K562 (cell line): ENCODE measurements around the gene NUP43. TPM values are rescaled to one million over a fixed set of nuclear protein-coding genes. Genes with fewer than 3 reads are reported as not detected.

Experiments
- ATF3 ChIP-seq, 2 experiments: fragments of 450-650 bp in 1 of 2; sonication (generic) in 1 of 2; formaldehyde crosslinking in 1 of 2; IDR thresholded peaks in 1 of 2; conservative IDR thresholded peaks in 1 of 2; 2 replicates each; pipeline versions ENCODE4 v1.6.1 to v1.8.1; 2016 to 2023; ENCODE audit warnings: mild to moderate bottlenecking in 2 of 2, moderate library complexity in 2 of 2, inconsistent platforms in 1 of 2, missing genetic modification reagents in 1 of 2
- BDP1 ChIP-seq: IDR thresholded peaks from 3 replicates; pipeline ENCODE4 v1.6.1; 2011; ENCODE audit not compliant: insufficient read length, insufficient read depth
- CLOCK ChIP-seq: fragments of 250-450 bp; sonication (Bioruptor Pico); IDR thresholded peaks from 2 replicates; pipeline ENCODE4 v1.4.0; 2020; ENCODE audit warnings: mild to moderate bottlenecking, moderate library complexity, borderline replicate concordance
- E2F4 ChIP-seq: sonication (generic); formaldehyde crosslinking; IDR thresholded peaks from 2 replicates; pipeline ENCODE4 v1.8.0; 2022; ENCODE audit warnings: mild to moderate bottlenecking, low read depth, missing genetic modification reagents
- ELF4 ChIP-seq: fragments of 450-650 bp; formaldehyde crosslinking; IDR thresholded peaks from 2 replicates; pipeline ENCODE4 v1.4.0; 2022; ENCODE audit warnings: missing genetic modification characterization
- FOXK2 ChIP-seq, 2 experiments: fragments of 450-650 bp; IDR thresholded peaks in 1 of 2; conservative IDR thresholded peaks in 1 of 2; 2 replicates each; pipeline ENCODE4 v1.6.1; 2016; ENCODE audit warnings: low read depth in 2 of 2, mild to moderate bottlenecking in 1 of 2
- GATAD2B ChIP-seq: fragments of 450-650 bp; IDR thresholded peaks from 2 replicates; pipeline ENCODE4 v1.6.1; 2017; ENCODE audit warnings: mild to moderate bottlenecking, borderline replicate concordance
- NFATC3 ChIP-seq: fragments of 450-650 bp; IDR thresholded peaks from 2 replicates; pipeline ENCODE4 v1.6.1; 2017; ENCODE audit warnings: mild to moderate bottlenecking
- SPI1 ChIP-seq: IDR thresholded peaks from 2 replicates; pipeline ENCODE4 v1.6.1; 2011; ENCODE audit warnings: low read depth, low read length, control low read depth, borderline replicate concordance
- STAT5A ChIP-seq: IDR thresholded peaks from 2 replicates; pipeline ENCODE4 v1.6.1; 2012; ENCODE audit warnings: low read length, inconsistent platforms, borderline replicate concordance
- ZNF311 ChIP-seq: fragments of 250-450 bp; sonication (Bioruptor Pico); IDR thresholded peaks from 2 replicates; pipeline ENCODE4 v1.4.0; 2020; ENCODE audit warnings: mild to moderate bottlenecking, moderate library complexity
- ZSCAN32 ChIP-seq: fragments of 450-650 bp; formaldehyde crosslinking; IDR thresholded peaks from 2 replicates; pipeline ENCODE4 v1.4.0; 2020; ENCODE audit warnings: mild to moderate bottlenecking, moderate library complexity
- polyA plus RNA-seq, 8 experiments: library from polyadenylated mRNA; depleted of rRNA in 4 of 8; stranded (reverse) in 5 of 8; unstranded in 3 of 8; fragments of >200 nt; fragmentation: Nextera tagmentation in 2 of 8; fragmentation: Illumina TruSeq in 1 of 8; extraction: Ambion mirVana in 2 of 8; extraction: Trizol in 1 of 8; gene quantifications; 2 replicates each; pipeline versions ENCODE4 v1.2.1 to v1.2.3, GENCODE V29; 2011 to 2014; ENCODE audit warnings: inconsistent platforms in 1 of 8, missing spikeins in 1 of 8
- total RNA-seq, 7 experiments: library from RNA; depleted of rRNA in 6 of 7; stranded (reverse); fragments of >200 nt in 6 of 7; fragmentation: Illumina TruSeq in 2 of 7; extraction: Trizol in 2 of 7; gene quantifications; 2 replicates each; pipeline versions ENCODE4 v1.2.1 to v1.2.3, GENCODE V29; 2011 to 2021; ENCODE audit warnings: low replicate concordance in 1 of 7
- TF ChIP-seq, protein P1 (sequence below): fragments of 250-450 bp; sonication (Bioruptor Pico); IDR thresholded peaks from 2 replicates; pipeline ENCODE4 v1.8.0; 2022; ENCODE audit warnings: inconsistent platforms
- TF ChIP-seq, protein P2 (sequence below): fragments of 450-650 bp; IDR thresholded peaks from 2 replicates; pipeline ENCODE4 v1.6.1; 2016; ENCODE audit warnings: mild to moderate bottlenecking
- TF ChIP-seq, protein P3 (sequence below): sonication (generic); formaldehyde crosslinking; IDR thresholded peaks from 2 replicates; pipeline ENCODE4 v1.8.1; 2023; ENCODE audit warnings: mild to moderate bottlenecking, missing genetic modification reagents

Gene NUP43
- total and polyA plus RNA-seq, 9 of the 15 experiments (the other 6 are each of a cell fraction or from before 2014, with no cell fraction given) = 28.9 to 136 (median 67.4) TPM

GRCh38 chr6:149755300-149756260, 9.3 kb upstream of the NUP43 start (continued):
- TF ChIP-seq, protein P1, sequence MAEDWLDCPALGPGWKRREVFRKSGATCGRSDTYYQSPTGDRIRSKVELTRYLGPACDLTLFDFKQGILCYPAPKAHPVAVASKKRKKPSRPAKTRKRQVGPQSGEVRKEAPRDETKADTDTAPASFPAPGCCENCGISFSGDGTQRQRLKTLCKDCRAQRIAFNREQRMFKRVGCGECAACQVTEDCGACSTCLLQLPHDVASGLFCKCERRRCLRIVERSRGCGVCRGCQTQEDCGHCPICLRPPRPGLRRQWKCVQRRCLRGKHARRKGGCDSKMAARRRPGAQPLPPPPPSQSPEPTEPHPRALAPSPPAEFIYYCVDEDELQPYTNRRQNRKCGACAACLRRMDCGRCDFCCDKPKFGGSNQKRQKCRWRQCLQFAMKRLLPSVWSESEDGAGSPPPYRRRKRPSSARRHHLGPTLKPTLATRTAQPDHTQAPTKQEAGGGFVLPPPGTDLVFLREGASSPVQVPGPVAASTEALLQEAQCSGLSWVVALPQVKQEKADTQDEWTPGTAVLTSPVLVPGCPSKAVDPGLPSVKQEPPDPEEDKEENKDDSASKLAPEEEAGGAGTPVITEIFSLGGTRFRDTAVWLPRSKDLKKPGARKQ = no peak
- TF ChIP-seq CLOCK (CRISPR knock-in tag) (no peak), E2F4 (no peak), SPI1 (no peak), STAT5A (no peak), ZSCAN32 (CRISPR knock-in tag) (no peak), ELF4 (no peak), NFATC3 (0 out of 2 replicates have a peak, but pooled peaks have one; percentile 16), BDP1 (no peak), ATF3 (IDR thresholded peaks at IDR 0.05) (no peak), ATF3 (CRISPR knock-in tag; conservative IDR thresholded peaks at IDR 0.05) (no peak), FOXK2 (conservative IDR thresholded peaks at IDR 0.05 in 1 of 2, IDR thresholded peaks at IDR 0.05 in 1 of 2; ENCODE audit: low read depth in 2 of 2) (peak in 1 of 2 experiments; percentile 21; a peak in 1 of 4 replicates), ZNF311 (CRISPR knock-in tag) (no peak), GATAD2B (no peak)
- TF ChIP-seq, protein P2, sequence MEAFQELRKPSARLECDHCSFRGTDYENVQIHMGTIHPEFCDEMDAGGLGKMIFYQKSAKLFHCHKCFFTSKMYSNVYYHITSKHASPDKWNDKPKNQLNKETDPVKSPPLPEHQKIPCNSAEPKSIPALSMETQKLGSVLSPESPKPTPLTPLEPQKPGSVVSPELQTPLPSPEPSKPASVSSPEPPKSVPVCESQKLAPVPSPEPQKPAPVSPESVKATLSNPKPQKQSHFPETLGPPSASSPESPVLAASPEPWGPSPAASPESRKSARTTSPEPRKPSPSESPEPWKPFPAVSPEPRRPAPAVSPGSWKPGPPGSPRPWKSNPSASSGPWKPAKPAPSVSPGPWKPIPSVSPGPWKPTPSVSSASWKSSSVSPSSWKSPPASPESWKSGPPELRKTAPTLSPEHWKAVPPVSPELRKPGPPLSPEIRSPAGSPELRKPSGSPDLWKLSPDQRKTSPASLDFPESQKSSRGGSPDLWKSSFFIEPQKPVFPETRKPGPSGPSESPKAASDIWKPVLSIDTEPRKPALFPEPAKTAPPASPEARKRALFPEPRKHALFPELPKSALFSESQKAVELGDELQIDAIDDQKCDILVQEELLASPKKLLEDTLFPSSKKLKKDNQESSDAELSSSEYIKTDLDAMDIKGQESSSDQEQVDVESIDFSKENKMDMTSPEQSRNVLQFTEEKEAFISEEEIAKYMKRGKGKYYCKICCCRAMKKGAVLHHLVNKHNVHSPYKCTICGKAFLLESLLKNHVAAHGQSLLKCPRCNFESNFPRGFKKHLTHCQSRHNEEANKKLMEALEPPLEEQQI = no peak
- TF ChIP-seq, protein P3, sequence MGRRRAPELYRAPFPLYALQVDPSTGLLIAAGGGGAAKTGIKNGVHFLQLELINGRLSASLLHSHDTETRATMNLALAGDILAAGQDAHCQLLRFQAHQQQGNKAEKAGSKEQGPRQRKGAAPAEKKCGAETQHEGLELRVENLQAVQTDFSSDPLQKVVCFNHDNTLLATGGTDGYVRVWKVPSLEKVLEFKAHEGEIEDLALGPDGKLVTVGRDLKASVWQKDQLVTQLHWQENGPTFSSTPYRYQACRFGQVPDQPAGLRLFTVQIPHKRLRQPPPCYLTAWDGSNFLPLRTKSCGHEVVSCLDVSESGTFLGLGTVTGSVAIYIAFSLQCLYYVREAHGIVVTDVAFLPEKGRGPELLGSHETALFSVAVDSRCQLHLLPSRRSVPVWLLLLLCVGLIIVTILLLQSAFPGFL (CRISPR knock-in tag) = no peak
